DND-41 (cell line): ENCODE results near the gene FBXO9.

ENCODE experiments used
- ATAC-seq: fragments of 200-7000 bp; cut with Tn5 transposase; 3 replicates; pipeline ENCODE4 v1.9.1; 2021; ENCODE audit warnings: low read depth; ENCODE audit not compliant: insufficient read depth
- DNase-seq: peaks from one replicate; pipeline ENCODE4 v3.0.0-alpha.2; 2020
- H2AFZ ChIP-seq: 2 replicates; pipeline ENCODE4 v1.6.0; 2012; ENCODE audit warnings: low read depth, low read length
- H3K27ac ChIP-seq: 2 replicates; pipeline ENCODE4 v1.5.1; 2012; ENCODE audit warnings: low read length, inconsistent platforms
- H3K27me3 ChIP-seq: fragments of 200-600 bp; sonication (generic); 2 replicates; pipeline ENCODE4 v1.6.0; 2012; ENCODE audit warnings: low read length, mild to moderate bottlenecking, inconsistent platforms; ENCODE audit not compliant: insufficient read depth, poor library complexity
- H3K36me3 ChIP-seq: 2 replicates; pipeline ENCODE4 v1.5.1; 2012; ENCODE audit warnings: low read length, inconsistent platforms; ENCODE audit not compliant: insufficient read depth
- H3K4me1 ChIP-seq: 2 replicates; pipeline ENCODE4 v1.5.1; 2012; ENCODE audit warnings: mild to moderate bottlenecking, low read length; ENCODE audit not compliant: insufficient read depth
- H3K4me2 ChIP-seq: 2 replicates; pipeline ENCODE4 v1.6.0; 2012; ENCODE audit warnings: mild to moderate bottlenecking, moderate library complexity, low read length, inconsistent platforms; ENCODE audit not compliant: insufficient read depth
- H3K4me3 ChIP-seq, 2 experiments: fragments of 200-600 bp in 1 of 2; shearing (Covaris generic) in 1 of 2; 2 replicates each; pipeline ENCODE4 v1.5.1; 2012 to 2016; ENCODE audit warnings: inconsistent platforms in 2 of 2, low read length in 2 of 2, mild to moderate bottlenecking in 2 of 2, low read depth in 1 of 2, moderate library complexity in 1 of 2
- H3K79me2 ChIP-seq: 2 replicates; pipeline ENCODE4 v1.6.0; 2012; ENCODE audit warnings: low read length, inconsistent platforms; ENCODE audit not compliant: insufficient read depth
- H3K9ac ChIP-seq: 2 replicates; pipeline ENCODE4 v1.6.0; 2012; ENCODE audit warnings: low read depth, mild to moderate bottlenecking, inconsistent platforms, low read length, moderate library complexity
- H3K9me3 ChIP-seq: 2 replicates; pipeline ENCODE4 v1.5.1; 2012; ENCODE audit warnings: low read length, moderate library complexity, mild to moderate bottlenecking, inconsistent platforms; ENCODE audit not compliant: insufficient read depth, severe bottlenecking
- H4K20me1 ChIP-seq: 2 replicates; pipeline ENCODE4 v1.6.0; 2012; ENCODE audit warnings: low read length; ENCODE audit not compliant: insufficient read depth
- EZH2 ChIP-seq: IDR thresholded peaks from 3 replicates; pipeline ENCODE4 v1.6.1; 2012; ENCODE audit warnings: borderline replicate concordance, low read depth, mild to moderate bottlenecking, moderate library complexity, low read length, inconsistent platforms; ENCODE audit not compliant: severe bottlenecking
- TF ChIP-seq, protein P1 (sequence below): IDR thresholded peaks from 2 replicates; pipeline ENCODE4 v1.5.1; 2012; ENCODE audit warnings: borderline replicate concordance, low read length, moderate library complexity, mild to moderate bottlenecking; ENCODE audit not compliant: poor library complexity, severe bottlenecking; ENCODE audit errors: extremely low read depth

FBXO9 gene

GRCh38 chr6:53133961-53134360, 68.8 kb downstream of the FBXO9 start:
- Histone ChIP-seq H3K27me3 (no peaks in the 10 kb centered on the region), H3K4me3 (no peak overlapping the region), H3K36me3 (no peaks in the 10 kb centered on the region), H4K20me1 (no peaks in the 10 kb centered on the region), H3K9me3 (no peaks in the 10 kb centered on the region), H3K27ac (no peak overlapping the region), H3K4me1 (0 out of 2 replicates have a peak, but pooled peaks cover 5% of the 10 kb centered on the region), H3K79me2 (no peaks in the 10 kb centered on the region), H3K9ac (no peak overlapping the region), H2AFZ (no peak overlapping the region), H3K4me2 (no peak overlapping the region)
- no peak for ATAC-seq
- TF ChIP-seq, protein P1, sequence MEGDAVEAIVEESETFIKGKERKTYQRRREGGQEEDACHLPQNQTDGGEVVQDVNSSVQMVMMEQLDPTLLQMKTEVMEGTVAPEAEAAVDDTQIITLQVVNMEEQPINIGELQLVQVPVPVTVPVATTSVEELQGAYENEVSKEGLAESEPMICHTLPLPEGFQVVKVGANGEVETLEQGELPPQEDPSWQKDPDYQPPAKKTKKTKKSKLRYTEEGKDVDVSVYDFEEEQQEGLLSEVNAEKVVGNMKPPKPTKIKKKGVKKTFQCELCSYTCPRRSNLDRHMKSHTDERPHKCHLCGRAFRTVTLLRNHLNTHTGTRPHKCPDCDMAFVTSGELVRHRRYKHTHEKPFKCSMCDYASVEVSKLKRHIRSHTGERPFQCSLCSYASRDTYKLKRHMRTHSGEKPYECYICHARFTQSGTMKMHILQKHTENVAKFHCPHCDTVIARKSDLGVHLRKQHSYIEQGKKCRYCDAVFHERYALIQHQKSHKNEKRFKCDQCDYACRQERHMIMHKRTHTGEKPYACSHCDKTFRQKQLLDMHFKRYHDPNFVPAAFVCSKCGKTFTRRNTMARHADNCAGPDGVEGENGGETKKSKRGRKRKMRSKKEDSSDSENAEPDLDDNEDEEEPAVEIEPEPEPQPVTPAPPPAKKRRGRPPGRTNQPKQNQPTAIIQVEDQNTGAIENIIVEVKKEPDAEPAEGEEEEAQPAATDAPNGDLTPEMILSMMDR: no peak
- no peak for TF ChIP-seq EZH2
- DNase-seq: no peak

DNA sequence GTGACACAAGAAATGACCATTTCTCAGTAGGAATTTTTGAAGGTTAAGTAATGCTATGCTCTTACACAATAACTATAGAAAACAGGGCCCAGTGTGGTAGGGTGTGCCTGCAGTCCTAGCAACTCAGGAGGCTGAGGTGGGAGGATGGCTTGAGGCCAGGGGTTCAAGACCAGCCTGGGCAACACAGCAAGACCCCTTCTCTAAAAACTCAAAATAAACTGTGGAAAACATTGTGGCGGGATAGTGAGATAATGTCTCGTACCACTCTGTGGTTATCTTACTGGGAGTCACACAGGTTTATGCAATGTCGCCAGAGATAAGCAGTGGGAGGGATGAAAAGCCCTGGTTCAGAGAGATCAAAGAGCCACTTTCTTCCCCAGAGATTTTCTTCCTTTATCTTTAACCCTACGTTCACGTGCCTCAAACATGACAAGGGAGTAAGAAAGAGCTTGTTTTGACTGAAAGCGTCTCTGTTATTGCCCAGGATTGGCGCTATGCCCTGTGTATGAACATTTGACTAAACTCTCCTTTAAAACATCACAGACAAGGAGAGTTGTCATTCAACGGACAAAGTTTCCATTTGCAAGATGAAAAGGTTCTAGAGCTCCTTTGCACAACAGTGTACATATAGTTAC, 69.5 kb downstream of the FBXO9 start:
- Histone ChIP-seq H3K36me3 (no peaks in the 10 kb centered on the region), H3K27me3 (no peaks in the 10 kb centered on the region), H2AFZ (no peak overlapping the region), H3K4me2 (no peak overlapping the region), H3K9me3 (no peaks in the 10 kb centered on the region), H3K4me1 (0 out of 2 replicates have a peak, but pooled peaks cover 5% of the 10 kb centered on the region), H3K79me2 (no peaks in the 10 kb centered on the region), H4K20me1 (no peaks in the 10 kb centered on the region), H3K9ac (no peak overlapping the region), H3K4me3 (no peak overlapping the region), H3K27ac (no peak overlapping the region)
- DNase-seq (peak; percentile 16), ATAC-seq (peak; percentile 81)
- TF ChIP-seq, protein P1: no peak
- no peak for TF ChIP-seq EZH2

- no peaks in the 10 kb centered on the region for H3K27me3 ChIP-seq
- H3K9me3 ChIP-seq: no peaks in the 10 kb centered on the region
- H3K4me2 ChIP-seq: no peak overlapping the region
- H3K4me1 ChIP-seq: 0 out of 2 replicates have a peak, but pooled peaks cover 5% of the 10 kb centered on the region
- ATAC-seq: no peak
- no peaks in the 10 kb centered on the region for H4K20me1 ChIP-seq
- H3K79me2 ChIP-seq: no peaks in the 10 kb centered on the region
- DNase-seq: no peak
- no peak overlapping the region for H3K9ac ChIP-seq
- H3K36me3 ChIP-seq: no peaks in the 10 kb centered on the region
- H3K4me3 ChIP-seq: no peak overlapping the region
- no peak overlapping the region for H3K27ac ChIP-seq
- no peak for TF ChIP-seq EZH2
- TF ChIP-seq, protein P1: no peak
- no peak overlapping the region for H2AFZ ChIP-seq
Observed at GRCh38 chr6:53136000-53136609, 70.9 kb downstream of the FBXO9 start.
